ENCODE results near the gene RNF150.

Gene RNF150

DNA sequence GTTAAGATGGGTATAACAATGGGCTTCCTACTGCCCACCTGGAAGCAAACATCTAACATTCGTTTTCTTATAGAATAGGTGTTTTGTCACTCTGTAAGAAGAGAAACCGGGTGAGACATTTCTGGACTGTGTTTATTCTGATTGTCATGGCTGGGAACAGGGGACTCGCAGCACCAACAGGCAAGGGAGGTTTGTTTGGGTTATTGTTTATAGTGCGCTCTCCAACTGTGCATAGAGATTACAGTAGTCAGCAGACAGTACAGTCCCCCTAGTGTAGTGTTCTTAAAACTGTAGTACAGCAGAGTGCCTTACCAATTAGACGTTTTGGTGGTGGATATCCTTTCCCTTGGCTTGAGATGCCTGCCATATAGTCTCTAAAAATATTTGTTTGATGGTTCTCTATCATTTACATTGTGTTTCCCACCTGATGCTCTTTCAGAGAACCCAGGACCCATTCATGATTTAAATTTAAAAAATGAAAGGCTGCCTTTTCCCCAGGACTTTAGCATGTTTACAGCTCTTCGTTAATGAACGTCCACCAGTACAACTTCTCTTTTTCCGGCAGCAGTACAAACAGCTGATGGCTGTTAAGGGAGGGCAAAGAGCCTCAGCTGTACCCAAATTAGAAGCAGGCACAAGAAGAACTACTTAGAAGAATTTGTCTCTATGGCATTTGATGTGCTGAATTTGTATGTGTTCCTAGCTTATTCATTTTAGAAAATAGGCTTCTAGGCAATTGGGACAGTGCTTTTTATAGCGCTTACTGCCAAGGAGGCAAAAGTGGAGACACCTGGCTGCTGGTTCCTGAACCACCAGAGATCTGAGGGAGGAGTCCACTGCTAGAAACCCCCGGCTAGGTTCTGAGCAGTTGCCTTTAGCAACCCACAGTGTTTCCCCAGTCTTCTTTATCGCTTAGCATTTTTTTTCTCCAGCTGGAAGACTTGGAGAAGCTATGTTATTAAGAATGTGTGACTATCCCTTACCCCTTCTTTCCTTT, 1.0 kb upstream of the RNF150 start:
- DNase-seq (ENCODE audit: low read depth, low spot score), result peak; percentile 57
- peak overlapping the region; percentile 71 for H3K4me3 ChIP-seq (ENCODE audit: low read length)

DNA sequence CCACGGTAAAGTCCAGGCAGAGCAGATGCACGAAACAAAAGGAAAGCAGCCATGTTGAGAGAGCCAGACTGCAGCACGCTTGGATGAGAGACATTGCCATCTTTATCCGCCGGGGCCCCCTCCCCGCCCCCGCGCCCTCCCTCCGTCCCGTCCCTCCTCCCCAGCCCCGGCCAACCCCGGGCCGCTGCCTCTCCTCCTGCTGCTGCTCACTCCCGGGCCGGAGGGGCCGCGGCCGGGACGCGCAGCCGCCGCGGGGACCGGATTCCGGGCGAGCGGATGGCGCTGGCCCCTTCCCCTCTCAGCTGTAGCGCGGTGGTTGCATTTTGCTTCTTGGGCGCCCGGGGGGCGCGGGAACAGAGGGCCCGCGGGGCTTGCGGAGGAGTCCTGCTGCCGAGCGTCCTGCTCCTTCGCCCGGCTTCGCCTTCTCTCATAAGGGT, 542 bp downstream of the RNF150 start:
- DNase-seq (ENCODE audit: low read depth, low spot score), result no peak
- peak overlapping the region; percentile 71 for H3K4me3 ChIP-seq (ENCODE audit: low read length)

DNA sequence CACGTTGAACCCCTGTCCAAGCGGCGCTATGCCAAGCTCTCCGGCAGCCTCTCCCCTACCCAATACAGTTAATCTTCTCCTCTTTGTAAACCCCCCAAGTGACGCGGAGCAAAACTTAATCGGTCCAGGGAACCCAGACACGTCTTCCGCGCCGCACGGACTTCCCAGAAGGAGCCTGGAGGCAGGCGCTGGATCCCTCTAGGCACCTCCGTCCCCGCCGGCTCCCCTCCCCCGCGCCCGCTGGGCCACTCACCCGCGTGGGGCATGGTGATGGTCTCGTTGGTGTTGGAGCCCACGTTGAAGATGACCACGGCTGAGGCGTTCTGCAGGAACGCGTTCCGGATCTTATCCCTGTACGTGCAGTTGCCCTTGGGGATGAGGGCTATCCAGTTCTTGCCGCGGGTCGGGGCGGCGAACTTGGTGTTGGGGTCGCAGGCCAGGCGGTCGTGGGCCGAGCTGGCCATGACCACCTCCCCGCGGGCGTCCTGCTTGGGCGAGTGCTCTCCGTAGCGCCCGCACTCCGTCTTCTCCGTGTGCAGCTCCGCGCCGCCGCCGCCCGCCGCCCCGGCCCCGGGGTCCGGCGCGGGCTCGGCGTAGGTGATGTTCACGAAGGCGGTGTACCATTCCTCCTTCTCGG, 1.1 kb downstream of the RNF150 start:
- peak overlapping the region; percentile 71 for H3K4me3 ChIP-seq (ENCODE audit: low read length)
- DNase-seq (ENCODE audit: low read depth, low spot score), result no peak

DNA sequence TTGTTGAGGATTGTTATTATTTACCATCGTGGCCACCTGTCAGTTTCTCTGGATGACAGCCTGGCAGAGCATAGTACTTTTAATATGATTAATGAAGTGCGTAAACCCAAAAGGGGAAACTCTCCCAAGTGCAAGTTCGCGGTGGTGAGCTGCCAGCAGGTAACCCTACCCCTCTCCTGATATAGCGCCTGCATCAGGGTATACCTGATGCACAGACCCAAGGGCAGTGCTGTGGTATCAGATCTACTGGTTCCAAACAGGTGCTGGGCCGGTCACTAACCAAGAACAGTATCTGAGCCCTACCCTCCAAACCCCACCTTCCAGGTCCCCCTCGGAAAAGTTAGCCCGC, 1.6 kb downstream of the RNF150 start:
- peak overlapping the region; percentile 71 for H3K4me3 ChIP-seq (ENCODE audit: low read length)
- DNase-seq (ENCODE audit: low read depth, low spot score), result no peak

DNA sequence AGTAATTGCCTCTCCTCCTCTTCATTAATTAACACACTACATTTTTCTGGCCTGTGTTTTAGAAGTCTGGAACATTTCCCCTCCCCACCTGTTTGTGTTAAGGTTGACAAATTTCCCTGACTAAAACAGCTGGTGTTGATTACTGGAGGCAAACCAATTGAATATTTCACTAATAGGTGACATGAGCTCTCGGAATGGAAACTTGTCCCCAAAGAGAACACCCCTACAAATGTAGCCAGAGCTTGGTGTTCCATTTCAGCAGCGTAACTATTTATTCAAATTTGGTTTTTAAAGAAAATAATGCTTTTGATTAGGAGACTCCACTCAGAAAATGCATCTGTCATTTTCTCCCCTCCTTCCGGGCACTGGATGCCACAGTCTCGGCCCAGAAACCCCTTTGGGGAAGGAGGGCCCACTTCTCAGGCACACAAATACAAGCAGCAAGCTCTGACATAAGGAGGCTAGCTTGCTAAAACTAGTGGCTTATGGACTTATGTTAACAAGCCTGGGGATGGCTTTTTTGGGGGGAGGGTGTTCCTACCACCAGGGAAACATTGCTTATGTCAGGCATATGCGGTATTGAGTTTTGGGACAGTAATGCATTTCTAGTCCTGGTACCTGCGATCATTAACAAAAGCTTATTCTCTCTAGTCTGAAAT, 2.2 kb downstream of the RNF150 start:
- no peak overlapping the region for H3K4me3 ChIP-seq (ENCODE audit: low read length)
- no peak for DNase-seq (ENCODE audit: low read depth, low spot score)

DNA sequence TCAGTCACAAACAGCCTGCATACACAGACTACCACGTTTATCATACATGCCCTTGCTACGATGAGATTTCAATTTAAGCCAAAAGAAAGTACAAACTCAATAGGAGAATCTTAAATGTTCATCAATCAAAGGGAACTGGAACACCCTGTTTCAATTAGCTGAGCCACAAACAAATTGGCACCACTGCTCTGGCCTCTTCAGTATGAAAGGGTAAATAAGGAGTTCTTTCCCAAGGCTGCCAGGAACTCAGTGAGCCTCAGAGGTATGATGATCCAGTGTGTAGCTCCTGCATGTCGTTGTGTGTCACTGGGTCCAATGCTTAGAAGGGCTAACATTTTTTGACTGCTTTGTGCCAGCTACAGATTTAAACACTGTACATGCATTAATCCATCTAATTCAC, 5.4 kb downstream of the RNF150 start:
- no peak for DNase-seq (ENCODE audit: low read depth, low spot score)
- H3K4me3 ChIP-seq (ENCODE audit: low read length), result no peak overlapping the region

DNA sequence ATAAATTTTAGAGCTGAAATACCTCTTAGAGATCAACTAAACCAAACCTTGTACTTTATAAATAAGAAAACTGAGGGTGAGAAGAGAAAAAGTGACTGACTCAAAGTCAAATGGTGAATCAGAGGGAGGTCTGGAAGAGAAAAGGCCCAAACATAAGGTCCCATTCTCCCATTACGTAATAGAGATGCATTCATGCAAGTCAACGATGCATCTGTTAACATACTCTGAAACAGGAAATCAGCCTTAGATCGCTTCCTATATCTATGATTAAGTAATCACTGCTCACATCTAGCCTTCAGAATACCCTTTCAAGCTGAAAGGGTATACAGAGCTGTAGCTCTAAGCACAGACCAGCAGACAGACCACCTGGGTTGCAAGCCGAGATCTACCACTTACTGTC, 6.5 kb downstream of the RNF150 start:
- H3K4me3 ChIP-seq (ENCODE audit: low read length), result no peak overlapping the region
- DNase-seq (ENCODE audit: low read depth, low spot score), result no peak

DNA sequence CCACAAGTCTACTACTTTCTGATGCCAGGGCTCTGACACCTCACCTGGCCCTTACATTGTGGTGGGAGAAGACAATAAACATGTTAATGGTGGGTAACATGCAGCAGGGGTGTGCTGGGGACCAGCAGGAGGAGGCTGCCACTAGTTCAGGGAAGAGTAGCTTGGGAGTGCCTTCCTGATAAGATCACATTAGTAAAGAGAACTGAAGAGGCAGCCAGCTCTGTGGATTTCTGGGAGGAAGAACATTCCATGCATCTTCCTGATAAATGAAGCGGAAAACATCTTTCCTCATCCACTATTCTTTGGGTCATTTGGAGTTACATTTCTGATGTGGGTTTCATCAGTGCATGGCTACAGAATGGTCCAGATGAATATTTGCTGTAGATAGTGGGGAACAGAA, 9.0 kb downstream of the RNF150 start:
- no peak for DNase-seq (ENCODE audit: low read depth, low spot score)
- no peak overlapping the region for H3K4me3 ChIP-seq (ENCODE audit: low read length)

DNA sequence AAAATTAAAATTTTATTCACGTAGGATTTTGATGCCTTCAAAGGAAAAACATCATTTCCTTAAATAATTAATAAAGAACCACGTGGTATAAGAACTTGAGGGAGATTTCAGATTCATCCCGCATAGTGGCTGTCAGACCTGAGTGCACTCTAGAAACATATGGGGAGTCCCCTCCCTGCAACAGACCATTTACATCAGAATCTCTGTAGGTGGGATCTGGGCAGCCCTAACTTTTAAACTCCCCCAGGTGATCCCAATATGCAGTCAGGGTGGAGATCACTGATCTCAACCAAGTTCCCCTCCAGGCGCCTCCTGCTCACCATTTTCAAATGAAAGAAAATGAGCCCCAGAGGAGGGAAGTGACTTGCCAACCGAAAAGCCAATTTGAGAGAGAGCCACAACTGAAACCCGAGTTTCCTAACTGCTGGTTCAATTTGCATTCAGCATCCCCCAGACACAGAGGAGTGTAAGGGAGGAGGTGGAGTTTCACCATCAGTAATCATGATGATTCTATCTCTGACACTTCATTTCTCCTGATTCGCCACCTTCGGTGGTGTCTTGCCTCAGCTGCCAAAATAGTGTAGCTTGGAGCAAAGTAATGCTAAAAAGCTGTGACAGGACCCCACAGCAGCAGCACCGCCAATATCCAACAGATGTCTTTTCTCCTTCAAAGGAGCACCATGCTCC, 11.4 kb downstream of the RNF150 start:
- peak; percentile 56 for DNase-seq (ENCODE audit: low read depth, low spot score)

DNA sequence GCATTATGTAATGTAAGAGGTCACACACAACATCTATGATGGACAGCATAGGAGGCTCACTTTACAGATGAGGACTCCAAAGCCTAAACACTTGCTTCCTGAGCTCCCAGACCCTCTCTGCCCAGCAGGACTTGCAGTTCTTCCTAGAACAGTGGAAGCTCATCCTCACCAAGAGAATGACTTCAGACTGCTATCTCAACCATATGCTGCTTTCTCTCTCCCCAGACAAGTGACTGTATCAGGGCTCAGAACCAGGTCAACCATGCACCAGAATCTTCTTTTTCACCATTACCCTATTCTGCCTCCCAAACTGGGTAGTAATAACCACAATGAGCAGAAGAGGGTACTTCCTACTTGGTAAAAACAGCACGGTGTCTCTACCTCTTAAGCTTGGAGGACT, 12.2 kb downstream of the RNF150 start:
- H3K4me3 ChIP-seq (ENCODE audit: low read length), result no peak overlapping the region
- DNase-seq (ENCODE audit: low read depth, low spot score), result no peak

More for the DNA sequence above, 11.4 kb downstream of the RNF150 start:
- no peak overlapping the region for H3K4me3 ChIP-seq (ENCODE audit: low read length)

DNA sequence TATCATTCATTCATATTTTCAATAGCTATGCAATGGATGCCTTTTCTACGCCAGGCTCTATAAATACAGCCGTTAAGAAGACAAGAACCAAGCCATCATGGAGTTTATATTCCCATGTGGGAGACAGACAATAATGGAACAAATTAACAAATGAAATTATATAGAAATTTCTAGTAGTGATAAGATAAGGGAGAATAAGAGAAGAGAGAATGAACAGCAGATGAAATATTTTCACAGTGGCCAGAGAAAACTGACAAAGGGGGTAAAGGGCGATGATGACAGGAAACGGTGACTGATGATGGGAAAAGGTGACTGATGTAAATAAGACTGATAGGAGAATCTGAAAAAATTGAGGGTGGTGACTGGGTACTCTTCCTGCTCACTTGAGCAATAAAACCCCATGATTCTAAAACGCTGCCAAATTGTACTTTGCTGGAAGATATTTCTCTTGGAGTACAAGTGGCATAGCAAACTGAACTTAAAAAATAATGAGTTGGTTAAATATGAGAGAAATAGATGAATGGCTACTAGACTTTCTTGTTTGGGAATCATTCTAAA, 13.2 kb downstream of the RNF150 start:
- no peak for DNase-seq (ENCODE audit: low read depth, low spot score)
- H3K4me3 ChIP-seq (ENCODE audit: low read length), result no peak overlapping the region

DNA sequence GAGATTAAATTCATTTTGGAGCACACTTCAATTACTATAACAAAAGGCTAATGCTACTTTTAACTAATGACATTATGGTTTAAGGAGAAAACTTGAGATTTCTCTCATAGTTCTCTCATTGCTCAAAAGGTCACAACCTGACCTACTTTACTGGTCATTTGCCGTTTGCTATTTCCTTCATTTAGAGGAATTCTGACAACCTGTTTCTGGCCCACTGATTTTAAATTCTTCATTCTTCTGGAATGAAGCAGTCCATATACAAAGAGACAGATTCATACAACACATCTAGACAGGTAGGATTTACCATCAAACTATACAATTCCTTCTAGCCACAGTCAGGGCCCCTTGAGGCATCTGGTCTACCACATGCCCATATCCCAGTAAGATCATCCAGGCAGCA, 14.2 kb downstream of the RNF150 start:
- no peak for DNase-seq (ENCODE audit: low read depth, low spot score)
- no peak overlapping the region for H3K4me3 ChIP-seq (ENCODE audit: low read length)

DNA sequence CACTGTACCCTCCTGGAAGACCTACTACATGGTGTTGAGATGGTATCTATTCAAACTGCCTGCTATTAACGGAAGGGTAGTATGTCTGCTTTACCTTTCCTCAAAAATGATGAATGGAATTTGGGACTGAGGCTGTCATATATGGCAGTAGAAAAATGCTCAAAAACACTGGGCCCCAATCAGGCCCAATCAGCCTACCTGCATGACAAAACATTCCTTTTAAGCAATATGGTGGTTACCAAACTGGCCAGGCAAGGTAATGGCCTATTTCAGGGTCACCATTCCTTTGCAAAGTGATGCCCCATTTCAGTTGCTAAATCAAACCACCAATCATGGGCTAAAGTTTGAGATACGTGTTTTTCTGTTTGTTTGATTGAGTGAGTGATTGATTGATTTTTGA, 14.9 kb downstream of the RNF150 start:
- H3K4me3 ChIP-seq (ENCODE audit: low read length), result no peak overlapping the region

DNA sequence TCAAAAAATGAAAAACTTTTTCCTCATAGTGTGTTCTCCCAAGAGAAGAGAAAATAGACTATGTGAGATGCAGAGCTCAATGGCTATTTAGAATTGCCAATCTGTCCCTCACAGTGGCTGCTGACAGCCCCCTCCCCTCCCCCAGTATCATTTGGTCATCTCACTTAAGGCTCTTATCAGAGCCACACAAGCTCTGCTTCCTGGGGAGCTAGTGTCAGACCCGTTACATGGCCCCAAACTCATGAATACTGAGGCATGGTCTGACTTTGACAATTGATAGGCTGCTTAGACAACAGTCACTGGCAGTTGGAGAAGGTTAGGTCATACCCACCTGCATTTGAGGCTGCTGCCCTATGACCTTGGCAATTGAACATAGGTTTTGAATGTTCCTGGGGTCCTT, 15.3 kb downstream of the RNF150 start:
- no peak for DNase-seq (ENCODE audit: low read depth, low spot score)
- no peak overlapping the region for H3K4me3 ChIP-seq (ENCODE audit: low read length)

More for the DNA sequence above, 14.9 kb downstream of the RNF150 start:
- DNase-seq (ENCODE audit: low read depth, low spot score), result no peak

DNA sequence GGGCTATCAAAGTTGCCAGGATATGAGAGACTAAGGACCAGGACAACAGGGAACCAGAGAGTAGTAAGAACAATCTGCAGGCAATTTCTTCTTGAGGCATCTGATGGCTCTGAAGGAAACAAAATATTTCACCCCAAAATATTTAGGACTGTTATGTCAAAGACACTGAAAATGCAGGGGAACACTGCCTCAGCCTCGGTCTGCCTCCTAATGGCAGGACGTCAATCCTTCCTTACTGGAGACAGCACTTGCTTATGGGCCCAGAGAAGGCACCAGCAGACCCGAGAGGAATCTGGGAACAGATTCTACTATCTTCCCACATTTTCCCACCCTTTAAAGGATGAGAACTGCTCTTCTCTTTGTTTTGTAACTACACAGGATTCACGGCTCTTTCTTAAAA, 23.3 kb downstream of the RNF150 start:
- DNase-seq (ENCODE audit: low read depth, low spot score), result no peak
- no peak overlapping the region for H3K4me3 ChIP-seq (ENCODE audit: low read length)

DNA sequence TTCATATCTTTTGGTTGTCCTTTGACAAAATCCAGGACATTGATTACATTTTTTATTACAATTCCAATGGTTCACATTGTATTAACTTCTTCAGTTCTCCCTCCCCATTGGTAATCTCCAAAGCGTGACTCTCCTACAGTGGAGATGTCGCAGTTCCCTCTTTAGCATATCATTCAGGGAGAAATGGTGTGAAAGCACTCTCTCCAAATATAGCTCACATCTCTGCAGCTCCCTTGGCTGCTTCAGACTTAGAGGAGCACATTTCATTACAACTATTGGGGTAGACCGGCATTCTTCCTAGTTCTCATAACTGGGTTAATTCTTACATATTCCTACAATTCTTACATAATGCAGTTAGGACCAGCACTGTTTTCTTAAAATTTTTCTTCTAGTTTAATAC, 25.3 kb downstream of the RNF150 start:
- no peak overlapping the region for H3K4me3 ChIP-seq (ENCODE audit: low read length)
- no peak for DNase-seq (ENCODE audit: low read depth, low spot score)

DNA sequence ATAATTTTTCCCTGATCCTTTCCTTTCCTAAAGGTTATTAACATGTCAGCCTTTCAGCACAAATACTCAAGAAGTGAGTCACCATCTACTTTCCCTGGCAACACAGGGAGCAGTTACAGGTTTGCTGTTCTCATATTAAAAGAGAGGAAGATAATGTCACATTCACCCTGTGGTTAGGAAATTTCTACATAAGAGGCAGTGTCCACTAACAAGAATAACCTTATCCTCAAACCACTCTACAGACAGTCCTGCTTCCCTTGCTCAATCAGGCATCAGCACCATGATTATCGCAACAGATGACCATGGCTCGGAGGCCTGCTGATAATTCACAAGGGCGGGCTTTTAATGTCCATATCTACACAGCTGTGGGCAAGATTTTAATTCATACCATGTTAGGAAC, 30.9 kb downstream of the RNF150 start:
- no peak overlapping the region for H3K4me3 ChIP-seq (ENCODE audit: low read length)
- no peak for DNase-seq (ENCODE audit: low read depth, low spot score)

DNA sequence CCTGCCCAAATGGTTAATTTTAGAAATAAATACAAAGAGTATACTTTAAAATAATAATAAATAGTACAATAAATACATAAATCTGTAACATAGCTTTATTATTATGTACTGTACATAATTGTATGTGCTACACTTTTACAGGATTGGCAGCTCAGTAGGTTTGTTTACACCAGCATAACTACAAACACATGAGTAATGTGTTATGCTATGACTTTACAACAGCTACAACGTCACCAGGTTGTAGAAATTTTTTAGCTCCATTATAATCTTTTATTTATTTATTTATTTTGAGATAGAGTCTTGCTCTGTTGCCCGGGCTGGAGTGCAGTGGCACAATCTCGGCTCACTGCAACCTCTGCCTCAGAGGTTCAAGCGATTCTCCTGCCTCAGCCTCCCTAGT, 31.8 kb downstream of the RNF150 start:
- H3K4me3 ChIP-seq (ENCODE audit: low read length), result no peak overlapping the region

DNA sequence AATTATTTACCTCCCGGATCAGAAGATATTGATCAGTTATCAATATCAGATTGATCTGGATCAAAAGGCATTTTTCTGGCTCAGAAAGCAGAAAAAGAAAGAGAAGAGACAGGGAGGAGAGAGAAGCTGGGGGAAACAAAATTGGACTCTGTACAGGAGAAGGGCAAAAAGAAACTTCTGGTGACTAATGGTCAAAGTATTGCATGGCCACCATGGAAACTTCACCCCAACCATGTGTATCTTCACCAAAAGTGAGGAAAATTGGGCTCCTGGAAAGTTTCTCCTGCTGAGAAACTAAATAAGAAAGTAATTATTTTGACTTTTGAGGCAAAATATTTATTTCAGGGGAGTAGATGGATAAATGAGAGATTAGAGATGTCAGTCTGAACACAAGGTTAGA, 33.9 kb downstream of the RNF150 start:
- no peak for DNase-seq (ENCODE audit: low read depth, low spot score)
- no peak overlapping the region for H3K4me3 ChIP-seq (ENCODE audit: low read length)

More for the DNA sequence above, 31.8 kb downstream of the RNF150 start:
- DNase-seq (ENCODE audit: low read depth, low spot score), result no peak
